ENCODE measurements around the gene ANKRD2. TPM values are rescaled to one million over a fixed set of nuclear protein-coding genes. Genes with fewer than 3 reads are reported as not detected.
A peak's percentile ranks its signal among the peaks of the same experiment; 100 is the strongest.

The ANKRD2 gene
- total RNA-seq, 3 donors from 2014 or later (not counting 1 experiment from before 2014, with no cell fraction given): not detected

GRCh38 chr10:97578171-97578844 is 5.7 kb downstream of the ANKRD2 start:
- DNase-seq: no peak
- Mint-ChIP-seq H3K4me1 (no peaks in the 10 kb centered on the region), H3K27ac (no peak overlapping the region), H3K9me3 (no peaks in the 10 kb centered on the region), H3K27me3 (ENCODE audit: low read depth in 2 of 2) (peaks cover 0 to 5% of the 10 kb centered on the region in 2 donors), H3K4me3 (no peak overlapping the region), H3K36me3 (no peaks in the 10 kb centered on the region)
- intact Hi-C loops (cut with micrococcal nuclease): no loop called here
- no peaks in the 10 kb centered on the region for H3K36me3 ChIP-seq (ENCODE audit: control insufficient read depth, insufficient read depth, low read length)
- no peaks in the 10 kb centered on the region for H3K4me1 ChIP-seq (ENCODE audit: control insufficient read depth, insufficient read depth, low read length)
- H3K27me3 ChIP-seq (ENCODE audit: control insufficient read depth, insufficient read depth, low read length): no peaks in the 10 kb centered on the region
- no peak overlapping the region for H3K4me3 ChIP-seq (ENCODE audit: low read length)
- H3K27ac ChIP-seq (ENCODE audit: low read length): no peak overlapping the region
- no peak for ATAC-seq
- 67% methylated on average over 40 of the region's 40 CpGs for WGBS (ENCODE audit: insufficient coverage)
- no peaks in the 10 kb centered on the region for H3K9me3 ChIP-seq (ENCODE audit: control insufficient read depth, insufficient read depth, low read length)
- TF ChIP-seq, protein P1, sequence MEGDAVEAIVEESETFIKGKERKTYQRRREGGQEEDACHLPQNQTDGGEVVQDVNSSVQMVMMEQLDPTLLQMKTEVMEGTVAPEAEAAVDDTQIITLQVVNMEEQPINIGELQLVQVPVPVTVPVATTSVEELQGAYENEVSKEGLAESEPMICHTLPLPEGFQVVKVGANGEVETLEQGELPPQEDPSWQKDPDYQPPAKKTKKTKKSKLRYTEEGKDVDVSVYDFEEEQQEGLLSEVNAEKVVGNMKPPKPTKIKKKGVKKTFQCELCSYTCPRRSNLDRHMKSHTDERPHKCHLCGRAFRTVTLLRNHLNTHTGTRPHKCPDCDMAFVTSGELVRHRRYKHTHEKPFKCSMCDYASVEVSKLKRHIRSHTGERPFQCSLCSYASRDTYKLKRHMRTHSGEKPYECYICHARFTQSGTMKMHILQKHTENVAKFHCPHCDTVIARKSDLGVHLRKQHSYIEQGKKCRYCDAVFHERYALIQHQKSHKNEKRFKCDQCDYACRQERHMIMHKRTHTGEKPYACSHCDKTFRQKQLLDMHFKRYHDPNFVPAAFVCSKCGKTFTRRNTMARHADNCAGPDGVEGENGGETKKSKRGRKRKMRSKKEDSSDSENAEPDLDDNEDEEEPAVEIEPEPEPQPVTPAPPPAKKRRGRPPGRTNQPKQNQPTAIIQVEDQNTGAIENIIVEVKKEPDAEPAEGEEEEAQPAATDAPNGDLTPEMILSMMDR (IDR thresholded peaks at IDR 0.05): no peak

GRCh38 chr10:97580421-97581367 is 8.1 kb downstream of the ANKRD2 start:
- no peaks in the 10 kb centered on the region for H3K36me3 ChIP-seq (ENCODE audit: control insufficient read depth, insufficient read depth, low read length)
- H3K9me3 ChIP-seq (ENCODE audit: control insufficient read depth, insufficient read depth, low read length): no peaks in the 10 kb centered on the region
- ATAC-seq: no peak
- 88% methylated on average over 9 of the region's 9 CpGs for WGBS (ENCODE audit: insufficient coverage)
- peak overlapping the region in 1 of 2 donors; percentile 51 for H3K27ac Mint-ChIP-seq
- H3K9me3 Mint-ChIP-seq: no peaks in the 10 kb centered on the region
- no peaks in the 10 kb centered on the region for H3K4me1 ChIP-seq (ENCODE audit: control insufficient read depth, insufficient read depth, low read length)
- H3K4me1 Mint-ChIP-seq: peaks cover 0 to 4% of the 10 kb centered on the region in 2 donors
- no peak overlapping the region for H3K4me3 ChIP-seq (ENCODE audit: low read length)
- no peak overlapping the region for H3K27ac ChIP-seq (ENCODE audit: low read length)
- no peaks in the 10 kb centered on the region for H3K36me3 Mint-ChIP-seq
- peaks cover 0 to 5% of the 10 kb centered on the region in 2 donors for H3K27me3 Mint-ChIP-seq (ENCODE audit: low read depth in 2 of 2)
- TF ChIP-seq, protein P1 (IDR thresholded peaks at IDR 0.05): no peak
- no peak overlapping the region for H3K4me3 Mint-ChIP-seq
- no peaks in the 10 kb centered on the region for H3K27me3 ChIP-seq (ENCODE audit: control insufficient read depth, insufficient read depth, low read length)
- intact Hi-C loops (cut with micrococcal nuclease): no loop called here
- DNase-seq: no peak

GRCh38 chr10:97582169-97582568 is 9.6 kb downstream of the ANKRD2 start:
- ATAC-seq (no peak), DNase-seq (no peak)
- H3K4me1 ChIP-seq (ENCODE audit: control insufficient read depth, insufficient read depth, low read length): no peaks in the 10 kb centered on the region
- H3K4me1 Mint-ChIP-seq: peaks cover 0 to 4% of the 10 kb centered on the region in 2 donors
- no peak overlapping the region for H3K27ac ChIP-seq (ENCODE audit: low read length)
- H3K4me3 Mint-ChIP-seq: no peak overlapping the region
- H3K36me3 ChIP-seq (ENCODE audit: control insufficient read depth, insufficient read depth, low read length): no peaks in the 10 kb centered on the region
- no peak overlapping the region for H3K4me3 ChIP-seq (ENCODE audit: low read length)
- no peaks in the 10 kb centered on the region for H3K36me3 Mint-ChIP-seq
- intact Hi-C loops (cut with micrococcal nuclease): no loop called here
- H3K27me3 ChIP-seq (ENCODE audit: control insufficient read depth, insufficient read depth, low read length): no peaks in the 10 kb centered on the region
- no peaks in the 10 kb centered on the region for H3K9me3 ChIP-seq (ENCODE audit: control insufficient read depth, insufficient read depth, low read length)
- WGBS (ENCODE audit: insufficient coverage): 98% methylated on average over 8 of the region's 8 CpGs
- H3K27ac Mint-ChIP-seq: no peak overlapping the region
- H3K27me3 Mint-ChIP-seq (ENCODE audit: low read depth in 2 of 2): peaks cover 0 to 5% of the 10 kb centered on the region in 2 donors
- H3K9me3 Mint-ChIP-seq: no peaks in the 10 kb centered on the region
- TF ChIP-seq, protein P1 (IDR thresholded peaks at IDR 0.05): no peak

All from natural killer cell (primary cell).